HUES6 (cell line): ENCODE data around the gene AQP6.

Source experiments
- H3K27ac ChIP-seq: 2 replicates; pipeline ENCODE4 v1.7.0; 2013; ENCODE audit warnings: low read depth, mild to moderate bottlenecking, low read length, inconsistent platforms
- H3K27me3 ChIP-seq: 2 replicates; pipeline ENCODE4 v1.6.1; 2013; ENCODE audit warnings: low read length; ENCODE audit not compliant: control insufficient read depth, insufficient read depth
- H3K36me3 ChIP-seq: 2 replicates; pipeline ENCODE4 v1.6.1; 2013; ENCODE audit warnings: low read length; ENCODE audit not compliant: control insufficient read depth, insufficient read depth
- H3K4me1 ChIP-seq: 2 replicates; pipeline ENCODE4 v1.6.1; 2013; ENCODE audit warnings: low read length; ENCODE audit not compliant: control insufficient read depth, insufficient read depth
- H3K4me3 ChIP-seq: 2 replicates; pipeline ENCODE4 v1.5.1; 2013; ENCODE audit warnings: low read depth, low read length
- H3K9ac ChIP-seq: one replicate; pipeline ENCODE4 v1.6.1; 2013; ENCODE audit warnings: mild to moderate bottlenecking, low read length
- H3K9me3 ChIP-seq: 2 replicates; pipeline ENCODE4 v1.6.1; 2013; ENCODE audit warnings: low read depth, low read length; ENCODE audit not compliant: control insufficient read depth, insufficient read depth

AQP6 gene

DNA sequence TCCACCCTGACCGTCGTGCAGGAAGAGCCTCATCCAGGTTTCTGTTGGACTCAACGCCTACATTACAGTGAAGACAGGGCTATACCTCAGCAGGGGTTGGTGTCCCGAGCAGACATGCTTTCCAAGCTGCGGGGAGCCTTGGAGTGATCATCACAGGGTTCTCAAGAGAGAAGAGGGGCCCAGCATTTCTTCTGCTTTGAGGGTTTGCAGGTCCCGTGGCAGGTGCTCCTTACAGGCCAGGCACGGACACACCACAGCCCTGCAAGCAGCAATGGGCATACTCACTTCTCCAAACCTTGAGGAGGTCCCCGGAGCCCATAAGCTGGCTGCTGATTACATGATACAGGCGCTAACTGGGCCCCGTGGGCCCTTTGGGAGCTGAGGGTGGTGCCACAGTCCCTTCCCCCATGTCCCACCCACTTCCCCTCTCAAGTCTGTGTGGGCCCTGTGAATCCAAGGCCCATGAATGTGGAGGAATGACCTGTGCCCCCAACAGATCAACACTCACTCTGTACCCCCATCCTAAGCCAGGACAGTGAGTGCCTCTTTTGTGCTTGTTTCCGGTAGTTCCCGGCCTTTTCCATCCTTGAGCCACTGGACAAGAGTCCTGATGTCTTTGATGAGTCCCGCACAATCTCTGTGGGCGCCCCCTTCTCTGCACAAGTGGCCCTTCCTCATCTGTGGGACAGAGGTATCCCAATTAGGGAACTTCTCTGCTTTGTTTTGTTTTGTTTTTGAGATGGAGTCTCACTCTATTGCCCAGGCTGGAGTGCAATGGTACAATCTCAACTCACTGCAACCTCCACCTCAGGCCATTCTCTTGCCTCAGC, 21.1 kb upstream of the AQP6 start:
- Histone ChIP-seq H3K4me1 (peaks cover 5% of the 10 kb centered on the region; the same call in 1 of the 2 replicates), H3K9ac (no peak overlapping the region), H3K4me3 (no peak overlapping the region), H3K27me3 (peaks cover 26% of the 10 kb centered on the region), H3K27ac (no peak overlapping the region), H3K36me3 (no peaks in the 10 kb centered on the region), H3K9me3 (no peaks in the 10 kb centered on the region)

- Histone ChIP-seq H3K9me3 (no peaks in the 10 kb centered on the region), H3K27me3 (peaks cover 35% of the 10 kb centered on the region), H3K4me1 (peaks cover 5% of the 10 kb centered on the region; the same call in 1 of the 2 replicates), H3K4me3 (no peak overlapping the region), H3K36me3 (no peaks in the 10 kb centered on the region), H3K9ac (no peak overlapping the region), H3K27ac (no peak overlapping the region)
Observed at GRCh38 chr12:49952391-49953055, 20.2 kb upstream of the AQP6 start.

GRCh38 chr12:49953151-49953550, 19.6 kb upstream of the AQP6 start:
- no peaks in the 10 kb centered on the region for H3K9me3 ChIP-seq
- H3K9ac ChIP-seq: no peak overlapping the region

DNA sequence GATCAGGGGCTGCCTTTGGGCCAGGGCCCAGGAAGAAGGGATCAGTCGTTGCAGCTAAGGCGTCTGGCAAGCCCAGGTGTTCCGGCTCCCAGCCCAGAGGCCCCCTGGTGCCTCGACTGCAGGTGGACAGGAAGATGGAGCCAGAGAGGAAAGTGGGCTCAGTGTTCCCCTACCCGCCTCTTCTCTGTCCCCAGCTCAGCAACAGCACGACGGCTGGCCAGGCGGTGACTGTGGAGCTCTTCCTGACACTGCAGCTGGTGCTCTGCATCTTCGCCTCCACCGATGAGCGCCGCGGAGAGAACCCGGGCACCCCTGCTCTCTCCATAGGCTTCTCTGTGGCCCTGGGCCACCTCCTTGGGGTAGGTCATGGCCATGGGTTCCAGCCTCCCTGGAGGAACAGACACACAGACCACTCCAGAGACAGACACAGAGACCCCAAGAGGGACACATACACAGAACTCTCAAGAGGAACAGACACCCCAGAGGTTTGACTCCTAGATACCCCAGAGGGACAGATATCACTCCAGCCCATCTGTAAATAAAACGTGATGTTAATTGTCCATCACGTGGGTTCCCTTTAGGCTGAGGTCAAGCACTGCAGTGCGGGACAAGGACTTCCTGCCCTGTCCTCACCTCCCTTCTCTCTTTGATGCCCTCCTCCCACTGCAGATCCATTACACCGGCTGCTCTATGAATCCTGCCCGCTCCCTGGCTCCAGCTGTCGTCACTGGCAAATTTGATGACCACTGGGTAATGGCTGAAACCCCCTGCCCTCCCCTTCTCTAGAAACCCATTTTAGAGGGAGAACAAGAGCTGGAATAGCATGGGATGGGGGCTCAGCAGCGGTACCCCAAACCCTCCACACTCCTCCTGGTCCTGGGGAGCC, 18.5 kb upstream of the AQP6 start:
- Histone ChIP-seq H3K4me1 (peaks cover 5% of the 10 kb centered on the region; the same call in 1 of the 2 replicates), H3K4me3 (no peak overlapping the region), H3K9me3 (no peaks in the 10 kb centered on the region), H3K27me3 (peaks cover 52% of the 10 kb centered on the region), H3K27ac (no peak overlapping the region), H3K9ac (no peak overlapping the region), H3K36me3 (no peaks in the 10 kb centered on the region)

More at GRCh38 chr12:49953151-49953550, 19.6 kb upstream of the AQP6 start:
- H3K27ac ChIP-seq: no peak overlapping the region
- H3K4me3 ChIP-seq: no peak overlapping the region
- peaks cover 5% of the 10 kb centered on the region; the same call in 1 of the 2 replicates for H3K4me1 ChIP-seq
- no peaks in the 10 kb centered on the region for H3K36me3 ChIP-seq
- peaks cover 42% of the 10 kb centered on the region for H3K27me3 ChIP-seq

GRCh38 chr12:49954863-49955830, 17.6 kb upstream of the AQP6 start:
- Histone ChIP-seq H3K4me1 (peaks cover 14% of the 10 kb centered on the region), H3K27ac (no peak overlapping the region), H3K36me3 (no peaks in the 10 kb centered on the region), H3K9ac (no peak overlapping the region), H3K4me3 (peak overlapping the region; percentile 0; the same call in 1 of the 2 replicates), H3K9me3 (no peaks in the 10 kb centered on the region), H3K27me3 (peaks cover 62% of the 10 kb centered on the region)

GRCh38 chr12:49955899-49956662, 16.7 kb upstream of the AQP6 start:
- H3K36me3 ChIP-seq: no peaks in the 10 kb centered on the region
- H3K27ac ChIP-seq: no peak overlapping the region
- H3K9me3 ChIP-seq: no peaks in the 10 kb centered on the region
- peaks cover 71% of the 10 kb centered on the region for H3K27me3 ChIP-seq
- peaks cover 17% of the 10 kb centered on the region for H3K4me1 ChIP-seq
- no peak overlapping the region for H3K9ac ChIP-seq
- no peak overlapping the region for H3K4me3 ChIP-seq

GRCh38 chr12:49956663-49957569, 15.8 kb upstream of the AQP6 start:
- Histone ChIP-seq H3K9ac (no peak overlapping the region), H3K4me1 (peaks cover 17% of the 10 kb centered on the region), H3K9me3 (no peaks in the 10 kb centered on the region), H3K4me3 (no peak overlapping the region), H3K27ac (no peak overlapping the region), H3K36me3 (no peaks in the 10 kb centered on the region), H3K27me3 (peaks cover 77% of the 10 kb centered on the region)

DNA sequence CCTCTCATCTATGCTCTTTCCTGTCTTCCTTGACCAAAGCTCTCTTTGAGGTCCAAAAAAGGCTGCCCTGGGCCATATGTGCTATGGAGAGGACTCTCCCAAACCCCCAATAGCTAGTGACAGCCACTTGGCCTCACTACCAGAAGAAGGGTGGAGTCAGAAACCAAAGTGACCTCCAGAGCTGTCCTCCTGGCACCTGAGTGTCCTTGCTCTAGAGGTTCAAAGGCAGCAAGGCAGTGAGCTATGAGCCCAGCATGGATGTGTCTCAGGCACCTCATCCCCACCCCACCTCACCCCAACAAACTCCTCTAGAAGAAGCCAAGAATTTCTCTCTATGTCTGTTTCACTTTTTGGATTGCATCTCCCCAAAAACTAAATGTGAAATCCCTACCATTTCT, 15.2 kb upstream of the AQP6 start:
- Histone ChIP-seq H3K27ac (no peak overlapping the region), H3K36me3 (no peaks in the 10 kb centered on the region), H3K4me1 (peaks cover 17% of the 10 kb centered on the region), H3K9me3 (no peaks in the 10 kb centered on the region), H3K27me3 (peaks cover 84% of the 10 kb centered on the region), H3K9ac (no peak overlapping the region), H3K4me3 (no peak overlapping the region)
